Iris pigment epithelial cell (primary cell): ENCODE results near the gene LOXL3.
A peak's percentile ranks its signal among the peaks of the same experiment; 100 is the strongest.

Source experiments
- DNase-seq: peaks from one replicate; pipeline ENCODE4 v3.0.0-alpha.2; 2011; ENCODE audit warnings: low read depth

LOXL3 gene, protein sequence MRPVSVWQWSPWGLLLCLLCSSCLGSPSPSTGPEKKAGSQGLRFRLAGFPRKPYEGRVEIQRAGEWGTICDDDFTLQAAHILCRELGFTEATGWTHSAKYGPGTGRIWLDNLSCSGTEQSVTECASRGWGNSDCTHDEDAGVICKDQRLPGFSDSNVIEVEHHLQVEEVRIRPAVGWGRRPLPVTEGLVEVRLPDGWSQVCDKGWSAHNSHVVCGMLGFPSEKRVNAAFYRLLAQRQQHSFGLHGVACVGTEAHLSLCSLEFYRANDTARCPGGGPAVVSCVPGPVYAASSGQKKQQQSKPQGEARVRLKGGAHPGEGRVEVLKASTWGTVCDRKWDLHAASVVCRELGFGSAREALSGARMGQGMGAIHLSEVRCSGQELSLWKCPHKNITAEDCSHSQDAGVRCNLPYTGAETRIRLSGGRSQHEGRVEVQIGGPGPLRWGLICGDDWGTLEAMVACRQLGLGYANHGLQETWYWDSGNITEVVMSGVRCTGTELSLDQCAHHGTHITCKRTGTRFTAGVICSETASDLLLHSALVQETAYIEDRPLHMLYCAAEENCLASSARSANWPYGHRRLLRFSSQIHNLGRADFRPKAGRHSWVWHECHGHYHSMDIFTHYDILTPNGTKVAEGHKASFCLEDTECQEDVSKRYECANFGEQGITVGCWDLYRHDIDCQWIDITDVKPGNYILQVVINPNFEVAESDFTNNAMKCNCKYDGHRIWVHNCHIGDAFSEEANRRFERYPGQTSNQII

DNA sequence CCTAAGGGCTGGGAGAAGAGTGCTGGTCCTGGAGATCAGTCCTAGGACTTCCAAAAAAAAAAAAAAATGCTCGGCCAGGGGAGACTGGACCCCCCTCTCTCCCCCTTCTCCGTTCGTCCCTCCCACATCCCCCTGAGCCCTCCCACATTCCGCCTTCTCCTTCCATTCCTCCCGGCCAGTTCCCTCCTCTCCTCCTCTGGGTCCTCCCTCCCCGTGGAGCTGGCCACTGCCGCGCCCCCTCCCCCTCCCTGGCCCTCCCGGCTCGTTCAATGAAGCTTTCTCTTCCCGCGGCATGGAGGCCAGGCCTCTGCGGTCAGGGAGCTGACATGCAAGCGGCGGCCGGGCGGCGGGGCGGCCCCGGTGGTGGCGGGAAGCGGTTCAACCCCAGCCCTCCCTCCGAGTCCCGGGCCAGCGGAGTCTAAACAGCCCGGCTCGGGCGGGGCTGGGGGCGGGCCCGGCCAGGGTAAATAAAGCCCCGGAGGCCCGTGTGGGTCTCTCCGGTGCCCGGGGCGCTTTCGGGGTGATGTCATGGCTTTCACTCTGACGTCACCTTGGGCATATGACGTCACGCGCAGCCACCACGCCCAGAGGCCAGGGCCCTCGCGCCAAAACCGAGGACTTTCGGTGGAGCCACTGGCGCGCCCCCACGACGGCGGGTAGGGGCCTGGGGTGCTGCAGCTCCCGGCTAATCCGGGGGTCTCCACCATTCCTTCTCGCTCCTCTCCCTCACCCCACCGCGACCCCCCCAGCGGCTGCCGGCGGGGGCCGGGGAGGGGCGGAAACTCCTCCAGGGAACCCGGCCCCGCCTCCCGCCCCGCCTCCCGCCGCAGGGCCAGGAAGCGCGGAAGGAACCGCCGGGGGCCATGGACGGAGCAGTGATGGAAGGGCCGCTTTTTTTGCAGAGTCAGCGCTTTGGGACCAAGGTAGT lies at the start of gene LOXL3, which contains the start of gene DOK1:
LOXL3 (minus strand) TSS at position 51 of the 928 bp plus-strand sequence. CDS start 1,308 bp downstream, outside the sequence.
DOK1 (plus strand) TSS at position 829 of the 928 bp plus-strand sequence; CDS start at position 864, 35 bp downstream.
- DNase-seq, result peak; percentile 80

DNA sequence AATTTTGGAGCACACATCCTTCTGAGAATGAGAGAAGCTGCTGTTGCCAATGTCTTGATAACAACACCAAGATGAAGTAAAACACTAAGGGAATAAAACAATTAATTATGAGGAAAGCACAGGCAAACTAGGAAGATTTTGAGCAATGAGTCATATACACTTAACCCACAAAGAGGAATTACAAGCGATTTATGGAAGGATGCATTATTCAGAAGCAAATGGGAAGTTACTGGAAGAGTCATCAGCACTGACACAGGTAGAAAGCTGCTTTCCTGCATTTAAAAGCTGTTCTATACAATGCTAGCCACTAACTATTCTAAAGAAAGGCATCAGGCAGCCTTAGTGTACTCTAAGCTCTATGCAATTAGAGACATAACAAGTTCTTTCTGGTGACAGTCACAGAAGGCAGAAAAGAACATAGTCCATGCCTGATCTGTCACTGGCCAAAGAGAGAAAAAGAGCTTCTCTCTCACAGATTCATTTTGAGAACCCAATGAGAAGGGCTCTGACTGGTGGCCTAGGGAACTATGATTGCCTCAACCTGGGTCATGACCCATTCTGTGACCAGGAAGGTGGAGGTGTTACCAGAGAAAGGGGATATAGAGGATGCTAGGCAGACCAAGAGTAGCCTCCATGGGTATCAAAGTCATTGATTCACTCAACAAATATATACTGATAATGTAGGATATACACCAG lies 49.0 kb upstream of the LOXL3 start:
- DNase-seq, result peak; percentile 63

DNA sequence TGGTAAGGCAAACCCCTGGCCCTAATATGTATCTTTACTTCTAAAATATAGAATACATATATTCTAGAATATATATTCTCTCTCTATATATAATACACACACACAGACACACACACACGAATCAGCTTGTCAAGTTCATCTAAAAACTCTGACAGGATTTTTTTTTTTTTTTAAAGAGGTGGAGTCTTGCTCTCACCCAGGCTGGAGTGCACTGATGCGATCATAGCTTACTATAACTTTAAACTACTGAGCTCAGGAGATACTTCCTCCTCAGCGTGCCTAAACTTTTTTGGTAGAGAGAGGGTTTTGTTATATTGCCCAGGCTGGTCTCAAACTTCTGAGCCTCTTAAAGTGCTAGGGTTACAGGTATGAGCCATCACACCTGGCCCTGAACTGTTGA lies 45.9 kb upstream of the LOXL3 start:
- DNase-seq, result no peak

DNA sequence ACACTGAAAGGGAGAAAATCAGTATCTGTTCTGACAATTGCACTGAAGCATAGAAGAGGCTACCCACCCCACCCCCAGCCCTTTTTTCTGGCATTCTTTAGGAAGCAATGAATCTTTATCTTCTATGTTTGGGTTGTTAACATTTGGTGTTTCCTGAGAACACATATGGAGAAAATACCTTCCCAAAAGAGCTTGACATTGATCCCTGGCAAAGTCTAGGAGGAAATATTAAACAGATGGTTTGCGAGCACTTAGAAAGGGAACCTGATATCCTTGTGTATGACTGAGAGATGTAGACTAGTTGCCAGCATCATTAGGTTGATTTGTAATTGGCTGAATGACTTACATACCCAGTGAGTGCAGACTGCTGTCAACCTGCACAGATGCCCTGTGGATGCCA lies 43.7 kb upstream of the LOXL3 start:
- DNase-seq, result no peak

DNA sequence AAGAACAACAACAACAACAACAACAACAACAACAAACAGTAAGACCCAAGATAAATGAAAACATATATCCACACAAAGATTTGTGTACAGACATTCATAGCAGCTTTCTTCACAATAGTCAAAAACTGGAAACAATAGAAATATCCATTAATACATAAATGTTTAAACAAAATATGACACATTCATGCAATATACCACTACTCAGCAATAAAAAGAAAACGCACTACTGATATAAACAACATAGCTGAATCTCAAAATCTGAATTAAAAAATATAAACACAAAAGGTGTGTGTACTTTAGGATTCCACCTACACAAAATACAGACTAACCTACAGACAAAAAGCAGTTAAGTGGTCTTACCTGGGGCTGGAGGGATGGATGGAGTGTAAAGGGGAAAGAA lies 42.8 kb upstream of the LOXL3 start:
- no peak for DNase-seq

DNA sequence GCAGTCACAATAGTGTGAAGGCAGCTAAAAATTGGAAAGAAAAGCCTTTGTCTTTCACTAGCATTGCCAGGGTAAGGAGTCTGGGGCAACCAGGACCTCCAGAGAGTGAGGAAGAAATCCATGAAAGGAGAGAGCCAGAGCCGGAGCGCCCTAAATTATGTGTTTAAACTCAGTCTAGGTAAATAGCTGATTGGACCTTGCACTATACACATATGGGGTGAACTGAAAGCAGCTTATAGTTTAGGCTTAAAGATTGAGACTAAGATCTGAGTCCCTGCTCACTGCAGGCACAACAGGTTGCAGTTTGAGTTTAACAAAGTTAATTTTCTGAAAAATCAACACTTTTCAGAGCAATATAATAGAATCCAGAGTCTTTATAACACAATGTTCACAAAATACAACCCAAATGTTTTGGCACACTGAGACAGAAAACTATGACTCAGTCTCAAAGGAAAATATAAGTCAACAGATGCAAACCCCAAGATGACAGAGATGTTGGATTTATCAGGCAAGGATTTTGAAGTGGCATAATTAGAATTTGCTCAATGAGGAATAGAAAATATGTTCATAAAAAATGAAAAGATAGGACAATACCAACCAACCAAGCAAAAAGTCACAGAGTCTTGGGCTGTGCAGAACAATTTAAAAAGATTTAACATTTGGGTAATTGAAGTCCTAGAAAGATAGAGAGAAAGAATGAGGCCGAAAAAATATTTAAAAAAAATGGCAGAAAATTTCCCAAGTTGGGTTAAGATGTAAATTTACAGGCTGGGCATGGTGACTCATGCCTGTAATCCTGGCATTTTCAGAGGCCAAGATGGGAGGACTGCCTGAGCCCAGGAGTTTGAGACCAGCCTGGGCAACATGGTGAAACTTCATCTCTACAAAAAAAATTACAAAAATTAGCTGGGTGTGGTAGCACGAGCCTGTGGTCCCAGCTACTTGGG lies 40.4 kb upstream of the LOXL3 start:
- DNase-seq, result no peak

DNA sequence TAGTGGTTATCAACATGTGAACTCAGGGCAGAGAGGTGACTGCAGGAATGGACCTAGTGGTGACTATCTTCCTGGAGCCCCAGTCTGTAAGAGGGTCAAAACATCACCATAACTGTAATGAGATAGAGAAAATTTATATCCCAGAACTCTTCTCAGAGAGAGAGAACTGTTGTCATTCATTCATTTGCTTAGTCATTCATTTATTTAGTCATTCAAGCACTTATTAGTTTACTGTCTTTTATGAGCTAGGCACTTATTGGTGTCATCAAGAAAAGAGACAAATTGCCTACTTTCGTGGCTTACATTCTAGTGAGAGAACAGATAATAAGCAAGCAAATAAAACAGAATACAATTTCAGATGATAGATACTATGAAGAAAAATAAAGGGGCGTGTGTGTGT lies 34.9 kb upstream of the LOXL3 start:
- DNase-seq, result no peak

DNA sequence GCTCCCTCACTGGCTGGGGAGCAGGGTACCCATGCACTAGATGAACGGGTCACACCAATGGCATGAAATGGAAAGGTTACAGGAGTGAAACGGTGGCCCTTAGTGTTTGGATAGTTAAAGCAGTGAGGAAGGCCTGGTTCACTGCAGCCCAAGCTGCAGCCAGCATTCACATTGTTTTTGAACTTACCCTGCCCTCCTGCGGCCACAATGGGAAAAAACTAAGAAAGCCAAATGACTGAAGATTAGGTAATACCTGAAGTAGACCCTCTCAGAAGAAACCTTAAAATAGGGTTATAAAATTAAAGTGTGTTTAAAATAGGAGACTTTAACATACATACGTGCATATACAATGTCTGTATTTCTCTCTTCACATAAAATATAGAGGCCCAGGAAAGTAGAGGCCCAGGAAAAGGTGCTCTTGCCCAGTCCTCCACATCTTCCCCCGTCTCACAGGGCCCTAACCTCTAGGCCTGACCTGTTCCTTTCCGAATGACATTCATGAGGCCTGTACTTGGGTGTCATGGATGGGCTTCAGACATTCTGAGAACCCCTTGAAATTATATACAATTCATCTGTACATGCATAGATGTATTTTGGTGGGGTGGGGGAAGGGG lies 34.0 kb upstream of the LOXL3 start:
- peak; percentile 73 for DNase-seq

DNA sequence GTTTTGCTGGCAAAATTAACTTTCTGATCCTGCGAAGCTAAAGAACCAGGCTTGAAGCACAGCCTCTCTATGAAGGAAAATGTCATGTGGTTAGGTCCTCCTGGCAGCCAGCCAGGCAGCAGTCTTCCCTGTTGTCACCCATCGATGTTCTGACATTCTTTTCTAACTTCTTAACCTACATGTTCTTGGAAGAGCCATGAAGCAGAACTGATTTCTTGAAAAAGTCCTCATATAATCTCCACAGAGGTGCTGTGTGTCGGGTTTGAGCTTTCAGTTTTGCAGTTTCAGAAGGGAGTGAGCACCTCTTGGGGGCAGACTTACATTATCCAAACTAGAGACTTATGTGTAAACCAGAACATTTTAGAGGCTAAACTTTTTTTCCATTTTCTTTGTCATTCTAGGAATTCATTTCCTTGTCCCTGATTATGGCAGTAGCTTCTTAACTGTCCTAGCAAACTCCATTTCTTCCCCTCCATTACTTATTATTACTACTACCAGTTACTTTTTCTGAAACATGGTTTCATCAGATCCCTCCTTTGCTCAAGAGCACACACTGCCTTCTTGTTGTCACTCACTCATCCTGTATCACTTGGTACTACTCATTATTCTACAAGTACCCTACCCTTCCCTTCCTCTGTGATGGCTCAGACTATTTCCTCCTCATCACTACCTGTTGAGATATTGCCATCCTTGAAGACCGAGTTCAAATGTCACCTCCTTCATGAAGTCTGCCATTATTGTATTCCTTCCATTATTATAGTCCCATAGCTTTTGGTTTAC lies 31.9 kb upstream of the LOXL3 start:
- DNase-seq, result no peak

DNA sequence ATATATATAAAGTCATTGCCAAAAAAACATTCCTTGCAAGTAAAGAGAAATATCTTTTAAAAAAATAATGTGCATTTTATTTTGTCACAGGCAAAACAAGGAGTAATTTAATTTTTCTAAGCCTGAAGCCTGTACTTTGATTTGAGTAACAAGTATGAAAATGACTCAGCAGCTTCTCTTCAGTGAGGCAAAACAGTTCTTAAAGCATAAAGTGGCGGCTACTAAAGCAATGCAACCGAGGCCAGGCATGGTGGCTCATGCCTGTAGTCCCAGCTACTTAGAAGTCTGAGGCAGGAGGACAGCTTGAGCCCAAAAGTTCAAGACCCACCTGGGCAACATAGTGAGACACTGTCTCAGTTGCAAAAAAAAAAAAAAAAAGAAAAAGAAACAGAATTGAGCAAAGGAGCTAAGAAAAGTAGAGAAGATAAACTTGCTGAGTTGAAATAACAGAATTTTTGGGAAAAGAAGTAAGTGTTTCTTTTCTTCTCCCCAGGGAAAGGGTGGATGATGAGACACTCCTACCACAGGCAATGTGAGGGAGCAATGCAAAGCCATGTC lies 30.4 kb upstream of the LOXL3 start:
- peak; percentile 65 for DNase-seq

DNA sequence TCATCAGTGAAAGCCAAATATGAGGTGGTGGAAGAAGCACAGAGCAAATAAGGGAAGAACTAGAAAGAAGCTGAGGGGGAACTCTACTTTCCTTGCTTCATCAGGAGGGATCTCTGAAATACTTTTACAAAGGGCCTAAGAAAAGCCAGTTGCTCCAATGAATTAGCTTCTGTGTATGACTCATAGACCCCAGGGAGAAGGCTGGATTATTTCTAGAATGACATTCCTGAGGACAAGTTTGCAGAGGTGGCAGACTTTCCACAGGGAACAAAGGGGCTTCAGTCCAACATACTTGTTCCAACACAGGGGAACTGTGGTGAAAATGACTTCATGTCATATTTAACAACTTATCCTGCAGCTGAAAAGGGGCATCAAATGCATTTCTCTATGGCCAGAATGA lies 29.8 kb upstream of the LOXL3 start:
- DNase-seq, result peak; percentile 60

DNA sequence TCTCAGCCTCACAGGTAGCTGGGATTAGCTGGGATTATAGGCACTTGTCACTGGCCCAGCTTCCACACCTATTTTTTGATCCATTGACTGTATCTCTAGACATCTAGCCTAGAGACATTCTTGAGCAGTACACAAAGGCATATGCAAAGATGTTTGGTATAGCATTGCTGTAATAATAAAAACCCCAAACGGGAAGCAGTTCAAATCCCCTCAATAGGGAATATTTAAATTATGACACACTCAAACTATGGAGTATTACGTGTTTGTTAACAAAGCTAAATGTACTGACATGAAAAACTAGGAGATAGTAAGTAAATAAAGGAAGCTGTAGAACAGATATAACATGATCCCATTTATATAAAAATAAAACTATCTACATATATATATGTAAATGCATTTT lies 28.4 kb upstream of the LOXL3 start:
- no peak for DNase-seq

DNA sequence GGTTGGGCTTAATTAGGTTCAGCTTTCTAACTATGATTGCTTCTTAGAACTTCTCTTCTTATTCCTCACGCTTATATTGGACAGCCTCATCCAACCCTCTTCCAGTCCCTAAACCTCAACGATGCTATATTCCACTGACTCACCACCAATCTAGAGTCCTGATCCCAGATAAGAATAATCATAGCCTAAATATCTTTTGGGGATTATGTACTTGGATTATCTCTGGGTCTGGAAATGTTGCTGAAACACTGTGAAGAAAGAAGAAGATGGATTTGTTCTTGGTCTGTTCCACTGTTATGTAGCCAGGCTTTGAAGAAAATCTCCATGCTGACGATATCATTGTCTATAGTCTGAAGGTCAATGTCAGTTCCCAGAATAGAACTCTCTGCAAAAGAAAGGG lies 27.7 kb upstream of the LOXL3 start:
- DNase-seq, result no peak

DNA sequence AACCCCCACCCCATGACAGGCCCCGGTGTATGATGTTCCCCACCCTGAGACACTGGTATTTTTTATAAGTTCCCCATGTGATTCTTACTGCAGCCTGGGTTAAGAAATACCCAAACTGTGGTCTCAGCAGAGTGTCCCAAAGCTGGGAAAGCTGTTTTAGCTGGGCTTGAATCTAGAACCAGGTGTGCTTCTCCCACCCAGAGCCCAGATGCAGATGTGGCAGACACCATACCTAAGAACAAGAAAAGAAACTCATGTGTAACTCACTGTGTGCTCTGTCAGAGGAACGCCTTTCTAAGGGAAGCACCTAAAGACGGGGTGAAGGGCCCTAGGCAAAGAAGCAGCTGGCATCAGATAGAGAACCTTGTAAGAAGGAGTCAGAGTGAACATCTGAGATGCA lies 24.7 kb upstream of the LOXL3 start:
- DNase-seq, result no peak

DNA sequence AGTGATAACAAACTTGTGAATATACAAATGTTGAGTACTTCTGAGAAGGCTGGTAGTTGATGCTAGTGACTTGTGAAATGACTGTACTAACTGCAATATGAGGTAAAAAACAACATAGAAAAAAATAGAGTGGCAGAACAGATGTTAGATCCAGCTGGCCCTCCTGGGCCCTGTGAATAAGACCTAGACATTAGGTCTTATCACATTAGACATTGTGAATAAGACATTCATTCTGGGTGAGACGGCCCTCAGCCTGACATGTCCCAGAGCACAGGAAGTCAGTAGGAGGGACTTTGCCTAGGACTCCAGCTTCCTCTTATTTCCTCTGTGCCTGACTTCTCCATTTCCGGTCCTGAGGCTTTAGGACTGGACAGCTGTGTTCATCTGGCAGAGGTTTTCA lies 23.7 kb upstream of the LOXL3 start:
- DNase-seq, result no peak

DNA sequence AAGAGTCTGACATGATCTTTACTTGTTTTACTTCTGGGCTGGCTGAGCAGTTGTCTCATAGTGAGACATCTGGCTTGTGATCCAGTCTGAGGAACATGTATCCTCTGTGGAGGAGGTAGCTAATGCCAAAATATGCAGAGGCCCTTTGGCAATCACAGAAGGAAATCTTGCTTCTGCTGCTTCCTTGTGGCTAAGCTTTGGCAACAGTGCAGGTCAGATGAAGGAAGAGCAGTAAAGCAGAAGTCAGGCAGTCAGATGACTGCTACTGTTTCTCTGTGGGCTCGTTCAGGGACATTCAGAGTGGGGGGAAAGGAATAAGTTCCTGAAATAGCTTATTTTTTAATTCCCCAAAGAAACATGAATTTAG lies 23.1 kb upstream of the LOXL3 start:
- DNase-seq, result peak; percentile 77

DNA sequence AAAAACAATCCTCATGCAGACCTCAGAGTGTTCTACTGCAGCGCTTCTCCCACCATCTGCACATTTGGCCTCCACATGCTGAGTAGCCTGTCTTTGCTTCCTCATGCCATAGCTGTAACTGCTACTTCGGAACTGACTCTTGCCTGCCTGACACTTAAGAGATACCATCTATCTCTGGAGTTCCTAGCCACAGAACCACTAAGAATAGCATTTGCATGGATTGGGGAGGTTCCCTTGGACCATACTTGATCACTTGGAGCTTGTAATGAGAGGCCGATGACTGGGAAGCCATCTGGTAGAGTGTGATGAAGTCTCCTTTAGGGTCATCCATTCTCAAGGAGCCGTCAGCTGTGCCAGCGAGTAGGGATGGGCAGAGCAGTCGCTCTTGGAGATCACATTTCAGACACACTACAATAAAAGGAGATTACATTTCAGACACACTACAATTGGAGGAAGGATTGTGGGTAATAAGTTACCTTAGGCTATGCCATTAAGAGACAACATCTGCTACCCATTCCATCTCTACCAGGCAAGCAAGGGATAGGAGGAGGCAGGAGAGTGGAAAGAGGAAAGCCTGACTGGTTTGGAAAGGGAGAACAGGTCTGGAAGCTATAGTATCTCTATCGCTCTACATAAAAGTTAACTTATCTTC lies 22.6 kb upstream of the LOXL3 start:
- DNase-seq, result no peak

DNA sequence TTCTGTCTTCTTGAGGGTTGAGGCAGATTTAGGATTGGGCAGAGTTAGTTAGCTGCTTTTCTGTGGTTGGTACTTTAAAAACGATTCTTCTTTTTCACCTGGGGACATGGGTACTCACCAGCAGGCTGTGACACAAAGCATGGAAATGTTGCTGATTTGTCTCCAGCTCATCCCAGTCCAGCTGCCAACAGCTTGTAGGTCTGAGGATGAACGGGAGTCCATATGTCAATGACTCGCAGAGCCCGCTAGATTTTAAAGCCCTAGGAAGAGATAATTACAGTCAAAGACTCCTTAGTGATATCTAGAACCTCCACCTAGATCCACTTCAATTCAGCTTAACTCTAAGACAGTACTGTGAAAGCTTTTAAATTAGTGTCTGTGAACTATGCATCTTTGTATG lies 21.6 kb upstream of the LOXL3 start:
- no peak for DNase-seq
